GM23248 (cell line): ENCODE results near the gene FBXO10. TPM values are rescaled to one million over a fixed set of nuclear protein-coding genes. Genes with fewer than 3 reads are reported as not detected.

Experiments
- DNase-seq: peaks from one replicate; pipeline ENCODE4 v3.0.0-alpha.2; 2015
- H2AFZ ChIP-seq: fragments of 200-600 bp; sonication (generic); 2 replicates; pipeline ENCODE4 v1.6.1; 2016; ENCODE audit warnings: antibody characterized with exemption
- H3F3A ChIP-seq: fragments of 200-600 bp; sonication (generic); 2 replicates; pipeline ENCODE4 v1.6.1; 2016; ENCODE audit warnings: mild to moderate bottlenecking, antibody characterized with exemption, mixed run types; ENCODE audit not compliant: insufficient read depth
- H3K27ac ChIP-seq: fragments of 200-600 bp; sonication (generic); 2 replicates; pipeline ENCODE4 v1.5.1; 2016; ENCODE audit warnings: mild to moderate bottlenecking
- H3K27me3 ChIP-seq: fragments of 200-600 bp; sonication (generic); replicated peaks from 2 replicates; pipeline ENCODE4 v1.6.1; 2016; ENCODE audit warnings: mild to moderate bottlenecking; ENCODE audit not compliant: insufficient read depth
- H3K36me3 ChIP-seq: fragments of 200-600 bp; sonication (generic); 2 replicates; pipeline ENCODE4 v1.6.1; 2016; ENCODE audit warnings: low read depth, mild to moderate bottlenecking
- H3K4me1 ChIP-seq: fragments of 200-600 bp; sonication (generic); 2 replicates; pipeline ENCODE4 v1.6.1; 2016; ENCODE audit warnings: mild to moderate bottlenecking; ENCODE audit not compliant: insufficient read depth
- H3K4me2 ChIP-seq: fragments of 200-600 bp; sonication (generic); one replicate; pipeline ENCODE4 v1.6.1; 2016; ENCODE audit warnings: mild to moderate bottlenecking; ENCODE audit not compliant: unreplicated experiment
- H3K4me3 ChIP-seq: fragments of 200-600 bp; sonication (generic); 2 replicates; pipeline ENCODE4 v1.5.1; 2016; ENCODE audit warnings: mild to moderate bottlenecking
- H3K79me2 ChIP-seq: fragments of 200-600 bp; sonication (generic); 2 replicates; pipeline ENCODE4 v1.6.1; 2016; ENCODE audit warnings: mild to moderate bottlenecking; ENCODE audit not compliant: insufficient read depth
- H3K9ac ChIP-seq: fragments of 200-600 bp; sonication (generic); 2 replicates; pipeline ENCODE4 v1.6.1; 2016; ENCODE audit warnings: mild to moderate bottlenecking
- H3K9me2 ChIP-seq: fragments of 200-600 bp; sonication (generic); 2 replicates; pipeline ENCODE4 v1.6.1; 2016; ENCODE audit warnings: mixed run types, mild to moderate bottlenecking, moderate library complexity; ENCODE audit not compliant: insufficient read depth
- H3K9me3 ChIP-seq: fragments of 200-600 bp; sonication (generic); one replicate; pipeline ENCODE4 v1.6.1; 2017; ENCODE audit warnings: low read depth
- H4K20me1 ChIP-seq: fragments of 200-600 bp; sonication (generic); 2 replicates; pipeline ENCODE4 v1.6.0; 2016; ENCODE audit not compliant: insufficient read depth
- EZH2 ChIP-seq: fragments of 200-600 bp; sonication (generic); IDR thresholded peaks from 2 replicates; pipeline ENCODE4 v1.6.1; 2018; ENCODE audit warnings: antibody characterized with exemption, mild to moderate bottlenecking; ENCODE audit not compliant: insufficient read depth, poor library complexity, severe bottlenecking
- EZH2phosphoT487 ChIP-seq: fragments of 200-600 bp; sonication (generic); IDR thresholded peaks from 2 replicates; pipeline ENCODE4 v1.6.1; 2018; ENCODE audit warnings: antibody characterized with exemption, moderate library complexity, mild to moderate bottlenecking, low read depth; ENCODE audit not compliant: insufficient read depth
- WGBS, 2 experiments: methylation state at CpG; one replicate each; pipeline ENCODE4 v1.1.6; 2015 to 2017; ENCODE audit warnings: low lambda C conversion rate in 2 of 2, low coverage in 1 of 2; ENCODE audit errors: missing lambda C conversion rate in 2 of 2; 5-methylcytosine and 5-hydroxymethylcytosine counted together
- in situ Hi-C: fragments of 300-500 bp; cut with MboI; formaldehyde crosslinking; loops from 2 replicates; pipeline ENCODE4 v1.15.0; 2020
- polyA plus RNA-seq: library from polyadenylated mRNA; unstranded; fragments of >200 nt; fragmentation: Nextera tagmentation; extraction: Ambion mirVana; gene quantifications from 2 replicates; pipeline ENCODE4 v1.2.1, GENCODE V29; 2016
- total RNA-seq: library from RNA; depleted of rRNA; stranded (reverse); fragments of >200 nt; shearing (Covaris generic); gene quantifications from 2 replicates; pipeline ENCODE4 v1.2.3, GENCODE V29; 2014; rRNA removed

FBXO10 gene, protein sequence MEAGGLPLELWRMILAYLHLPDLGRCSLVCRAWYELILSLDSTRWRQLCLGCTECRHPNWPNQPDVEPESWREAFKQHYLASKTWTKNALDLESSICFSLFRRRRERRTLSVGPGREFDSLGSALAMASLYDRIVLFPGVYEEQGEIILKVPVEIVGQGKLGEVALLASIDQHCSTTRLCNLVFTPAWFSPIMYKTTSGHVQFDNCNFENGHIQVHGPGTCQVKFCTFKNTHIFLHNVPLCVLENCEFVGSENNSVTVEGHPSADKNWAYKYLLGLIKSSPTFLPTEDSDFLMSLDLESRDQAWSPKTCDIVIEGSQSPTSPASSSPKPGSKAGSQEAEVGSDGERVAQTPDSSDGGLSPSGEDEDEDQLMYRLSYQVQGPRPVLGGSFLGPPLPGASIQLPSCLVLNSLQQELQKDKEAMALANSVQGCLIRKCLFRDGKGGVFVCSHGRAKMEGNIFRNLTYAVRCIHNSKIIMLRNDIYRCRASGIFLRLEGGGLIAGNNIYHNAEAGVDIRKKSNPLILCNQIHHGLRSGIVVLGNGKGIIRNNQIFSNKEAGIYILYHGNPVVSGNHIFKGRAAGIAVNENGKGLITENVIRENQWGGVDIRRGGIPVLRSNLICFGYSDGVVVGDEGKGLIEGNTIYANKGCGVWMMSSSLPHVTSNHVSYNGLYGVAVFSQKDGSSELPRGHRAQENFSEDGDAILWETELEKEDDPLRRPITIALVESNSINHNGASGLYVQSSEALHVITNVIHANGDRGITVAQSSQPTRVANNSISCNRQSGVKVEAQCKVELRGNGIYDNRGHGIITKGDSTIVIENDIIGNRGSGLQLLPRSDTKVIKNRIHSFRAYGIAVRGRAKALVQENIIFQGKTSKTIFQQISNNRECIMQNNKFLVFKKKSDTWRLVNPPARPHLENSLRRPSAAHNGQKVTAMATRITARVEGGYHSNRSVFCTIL
- 2.9 and 9.9 TPM in 2 replicates for total RNA-seq
- 4.4 and 4.5 TPM in 2 replicates for polyA plus RNA-seq

DNA sequence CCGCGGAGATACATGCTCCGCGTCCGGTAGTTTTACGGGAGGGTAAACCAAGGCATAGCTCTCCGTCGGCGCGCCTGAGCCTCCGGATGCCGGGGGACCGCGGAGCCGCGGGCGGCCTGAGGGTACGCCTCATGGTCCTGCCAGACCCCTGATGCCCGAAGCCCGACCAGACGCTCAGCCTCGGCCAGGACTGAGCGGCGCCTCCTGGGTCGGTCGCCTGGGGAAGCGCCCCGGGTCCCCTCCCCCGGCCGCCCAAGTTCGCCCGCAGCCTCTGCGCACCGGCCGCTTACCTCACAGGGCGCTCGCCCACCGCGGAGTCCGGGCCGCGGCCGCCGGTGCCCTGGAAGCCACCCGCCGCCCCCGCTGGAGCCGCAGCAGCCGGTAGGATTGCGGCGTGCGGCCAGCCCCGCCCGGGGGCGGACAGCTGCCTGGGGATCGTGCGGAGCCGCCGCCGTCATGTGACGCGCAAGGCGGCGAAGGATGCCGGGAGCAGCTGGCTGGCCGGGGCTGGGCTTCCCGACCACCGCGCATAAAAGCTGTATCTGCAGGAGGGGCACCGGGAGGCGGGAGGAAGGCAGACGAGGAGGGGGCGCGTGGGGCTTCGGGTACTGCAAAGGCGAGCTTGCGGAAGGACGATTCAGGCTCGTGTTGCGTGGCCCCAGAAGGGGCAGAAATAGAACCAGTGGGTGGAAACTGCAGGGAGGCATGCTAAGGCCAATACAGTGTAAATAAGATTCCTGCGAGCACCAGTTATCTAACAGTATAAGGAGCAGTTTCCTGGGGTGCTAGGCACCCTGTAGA, at the start of gene FBXO10:
Gene FBXO10 (minus strand): TSS at position 460 of the 801 bp plus-strand sequence. CDS start 34,612 bp downstream, outside the sequence.
- peak within 1 kb of the TSS; percentile 78 for H3K4me3 ChIP-seq
- in situ Hi-C loops: loop anchor here (25.0 kb wide), 1 partner anchor 761 kb away; no protein-coding TSS in a partner anchor
- H3K27me3 ChIP-seq: no peaks in the 10 kb centered on the region
- H3K79me2 ChIP-seq: peaks cover 67% of the 10 kb centered on the region
- peaks cover 27% of the 10 kb centered on the region for H3K4me1 ChIP-seq
- H3K9me3 ChIP-seq: no peaks in the 10 kb centered on the region
- TF ChIP-seq EZH2 (no peak), EZH2phosphoT487 (no peak)
- peak within 1 kb of the TSS; percentile 87 for H3K4me2 ChIP-seq
- H3K27ac ChIP-seq: peak within 1 kb of the TSS; percentile 64
- DNase-seq: peak; percentile 91
- H4K20me1 ChIP-seq: no peaks in the 10 kb centered on the region
- WGBS, 2 experiments: 2% methylated on average over 54 to 56 of the region's 81 CpGs
- H3K36me3 ChIP-seq: no peaks in the 10 kb centered on the region
- H3F3A ChIP-seq: peaks cover 32% of the 10 kb centered on the region
- peak within 1 kb of the TSS; percentile 87 for H3K9ac ChIP-seq
- peak within 1 kb of the TSS; percentile 82 for H2AFZ ChIP-seq
- H3K9me2 ChIP-seq: no peaks in the 10 kb centered on the region

GRCh38 chr9:37625758-37626147, 49.6 kb upstream of the FBXO10 start:
- DNase-seq: no peak
- no peaks in the 10 kb centered on the region for H3K27me3 ChIP-seq
- peaks cover 13% of the 10 kb centered on the region; the same call in 1 of the 2 replicates for H3K4me1 ChIP-seq
- no peaks in the 10 kb centered on the region for H3K79me2 ChIP-seq
- no peak overlapping the region for H3K27ac ChIP-seq
- H3K4me3 ChIP-seq: no peak overlapping the region
- no peaks in the 10 kb centered on the region for H3F3A ChIP-seq
- no peaks in the 10 kb centered on the region for H4K20me1 ChIP-seq
- in situ Hi-C loops: no loop called here
- WGBS, 2 experiments: 66 to 79% methylated on average over 12 of the region's 12 CpGs
- no peak overlapping the region for H2AFZ ChIP-seq
- H3K9ac ChIP-seq: no peak overlapping the region
- no peaks in the 10 kb centered on the region for H3K36me3 ChIP-seq
- TF ChIP-seq EZH2phosphoT487: no peak
- no peak for TF ChIP-seq EZH2
- H3K4me2 ChIP-seq: no peak overlapping the region
- H3K9me3 ChIP-seq: no peaks in the 10 kb centered on the region
- no peaks in the 10 kb centered on the region for H3K9me2 ChIP-seq

- H3K79me2 ChIP-seq: no peaks in the 10 kb centered on the region
- TF ChIP-seq EZH2phosphoT487 (no peak), EZH2 (no peak)
- no peak for DNase-seq
- H3K4me1 ChIP-seq: peaks cover 13% of the 10 kb centered on the region; the same call in 1 of the 2 replicates
- no peaks in the 10 kb centered on the region for H3K27me3 ChIP-seq
- no peak overlapping the region for H3K9ac ChIP-seq
- no peaks in the 10 kb centered on the region for H3F3A ChIP-seq
- in situ Hi-C loops: no loop called here
- 81 to 82% methylated on average over 5 of the region's 5 CpGs for WGBS, 2 experiments
- no peaks in the 10 kb centered on the region for H3K9me3 ChIP-seq
- no peaks in the 10 kb centered on the region for H4K20me1 ChIP-seq
- no peak overlapping the region for H3K4me3 ChIP-seq
- no peak overlapping the region for H3K27ac ChIP-seq
- no peak overlapping the region for H2AFZ ChIP-seq
- H3K36me3 ChIP-seq: no peaks in the 10 kb centered on the region
- H3K4me2 ChIP-seq: no peak overlapping the region
- no peaks in the 10 kb centered on the region for H3K9me2 ChIP-seq
Observed at GRCh38 chr9:37625036-37625757, 49.0 kb upstream of the FBXO10 start.
